HAP-1 (cell line): Measurements from ENCODE around the gene LBX2.

Experiments used
- DNase-seq, 2 experiments: peaks; one replicate each; pipeline ENCODE4 v3.0.0-alpha.2; 2016 to 2020; ENCODE audit warnings: low spot score in 2 of 2
- H3K27me3 ChIP-seq: fragments of 250-450 bp; sonication (Bioruptor Pico); 2 replicates; pipeline ENCODE4 v1.5.1; 2020; ENCODE audit warnings: low read depth, mild to moderate bottlenecking, moderate library complexity
- H3K36me3 ChIP-seq: fragments of 250-450 bp; sonication (Bioruptor Pico); replicated peaks from 2 replicates; pipeline ENCODE4 v1.5.1; 2020; ENCODE audit warnings: mild to moderate bottlenecking
- H3K4me1 ChIP-seq: fragments of 250-450 bp; sonication (Bioruptor Pico); 2 replicates; pipeline ENCODE4 v1.5.1; 2020; ENCODE audit warnings: mild to moderate bottlenecking
- H3K4me3 ChIP-seq: fragments of 250-450 bp; sonication (Bioruptor Pico); 2 replicates; pipeline ENCODE4 v1.5.1; 2020; ENCODE audit warnings: mild to moderate bottlenecking, moderate library complexity
- H3K9me3 ChIP-seq: fragments of 250-450 bp; sonication (Bioruptor Pico); 2 replicates; pipeline ENCODE4 v1.5.1; 2020; ENCODE audit warnings: mild to moderate bottlenecking, moderate library complexity
- in situ Hi-C: fragments of 300-500 bp; cut with MboI; formaldehyde crosslinking; loops from 3 replicates; pipeline ENCODE4 v1.14.3; 2020; ENCODE audit warnings: low sequenced_read_pairs, inconsistent platforms, mixed read lengths

The LBX2 gene, protein sequence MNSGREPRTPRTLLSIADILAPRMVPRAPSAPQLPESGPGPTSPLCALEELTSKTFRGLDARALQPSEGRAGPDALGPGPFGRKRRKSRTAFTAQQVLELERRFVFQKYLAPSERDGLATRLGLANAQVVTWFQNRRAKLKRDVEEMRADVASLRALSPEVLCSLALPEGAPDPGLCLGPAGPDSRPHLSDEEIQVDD

DNA sequence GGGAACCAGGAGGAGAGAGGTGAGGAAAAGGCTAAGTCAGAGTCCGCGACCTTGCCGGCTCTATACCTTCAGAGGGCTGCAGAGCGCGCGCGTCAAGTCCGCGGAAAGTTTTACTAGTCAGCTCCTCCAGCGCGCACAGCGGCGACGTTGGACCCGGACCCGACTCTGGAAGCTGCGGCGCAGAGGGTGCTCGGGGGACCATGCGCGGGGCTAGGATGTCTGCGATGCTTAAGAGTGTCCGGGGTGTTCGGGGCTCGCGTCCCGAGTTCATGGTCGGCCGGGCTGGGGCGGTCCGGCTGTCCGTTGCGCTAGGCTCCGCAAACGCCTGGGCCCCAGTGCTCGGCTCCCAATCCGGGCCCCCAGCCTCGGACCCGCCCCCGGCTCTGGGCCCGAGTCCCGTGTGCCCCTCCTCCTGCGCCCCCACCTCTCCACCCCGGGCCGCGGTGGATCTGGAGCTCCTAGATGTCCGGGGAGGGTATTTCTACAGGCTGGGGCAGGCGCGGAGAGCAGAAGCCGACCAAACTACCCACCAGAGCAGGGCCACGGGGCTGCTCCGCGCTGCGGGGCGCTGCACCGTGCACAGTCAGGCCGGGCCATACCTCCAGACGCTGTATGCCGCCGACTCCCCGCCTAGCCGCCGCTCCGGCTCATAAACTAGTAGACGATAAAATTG, at the start of gene LBX2:
LBX2 (minus strand) TSS at position 337 of the 673 bp plus-strand sequence; CDS start at position 271, 66 bp downstream.
- H3K36me3 ChIP-seq: no peaks in the 10 kb centered on the region; the same call in 1 of the 2 replicates
- H3K4me1 ChIP-seq: no peaks in the 10 kb centered on the region
- no peak within 1 kb of the TSS for H3K4me3 ChIP-seq
- H3K27me3 ChIP-seq: no peaks in the 10 kb centered on the region
- in situ Hi-C loops: no loop called here
- no peak for DNase-seq
- H3K9me3 ChIP-seq: no peaks in the 10 kb centered on the region

DNA sequence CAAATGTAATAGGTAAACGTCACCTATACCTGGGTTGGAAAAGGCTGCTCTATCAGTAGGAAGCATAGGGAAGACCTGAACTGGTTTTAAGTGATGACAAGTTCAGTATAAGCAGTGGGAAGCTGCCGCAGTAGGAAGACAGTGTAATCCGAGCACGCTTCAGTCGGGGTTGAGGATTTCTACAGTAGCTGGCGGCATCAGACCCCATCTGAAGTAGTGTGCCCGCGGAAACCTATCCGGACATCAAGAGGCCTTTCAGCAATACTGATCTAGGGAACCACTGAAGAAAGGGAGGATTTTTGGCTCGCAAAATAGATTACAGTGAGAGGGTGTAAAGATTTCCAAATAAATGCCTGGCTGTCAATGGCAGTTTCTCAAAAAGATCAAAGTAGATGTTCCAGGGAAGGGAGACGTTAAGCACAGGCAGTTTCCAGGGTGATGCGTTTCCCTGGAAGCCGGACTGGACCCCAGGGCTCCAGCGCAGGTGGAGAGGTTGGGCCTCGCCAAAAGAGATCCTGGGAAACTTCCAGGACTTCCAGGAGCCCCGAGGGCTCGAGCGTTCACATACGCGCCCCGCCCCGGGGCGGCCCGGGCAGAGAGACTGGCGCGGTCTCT, 49.0 kb upstream of the LBX2 start:
- in situ Hi-C loops: no loop called here
- Histone ChIP-seq H3K4me3 (peak overlapping the region; percentile 45), H3K36me3 (no peaks in the 10 kb centered on the region), H3K27me3 (no peaks in the 10 kb centered on the region), H3K9me3 (no peaks in the 10 kb centered on the region), H3K4me1 (peaks cover 20% of the 10 kb centered on the region)
- DNase-seq: peak in 1 of 2 experiments; percentile 4

DNA sequence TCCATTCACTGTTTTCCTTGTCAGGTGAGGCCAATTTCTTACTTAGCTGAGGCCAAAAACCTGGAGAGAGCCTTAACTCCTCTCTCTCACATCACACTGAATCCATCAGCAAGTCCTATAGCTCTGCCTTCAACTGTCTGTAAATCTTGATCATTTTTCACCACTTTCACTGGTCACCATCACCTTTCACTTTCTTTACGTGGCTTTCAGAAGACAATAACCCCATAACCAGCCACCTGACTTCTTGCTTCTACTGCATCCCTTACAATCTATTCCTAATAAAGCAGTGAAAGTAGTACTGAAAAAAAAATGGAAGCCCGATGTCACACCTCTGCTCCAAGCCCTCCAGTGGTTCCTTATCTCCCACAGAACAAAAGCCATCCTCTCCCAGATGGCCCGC, 46.6 kb upstream of the LBX2 start:
- peaks cover 12% of the 10 kb centered on the region for H3K4me1 ChIP-seq
- in situ Hi-C loops: no loop called here
- no peak overlapping the region for H3K4me3 ChIP-seq
- no peaks in the 10 kb centered on the region for H3K9me3 ChIP-seq
- H3K36me3 ChIP-seq: no peaks in the 10 kb centered on the region
- no peaks in the 10 kb centered on the region for H3K27me3 ChIP-seq
- DNase-seq: no peak

DNA sequence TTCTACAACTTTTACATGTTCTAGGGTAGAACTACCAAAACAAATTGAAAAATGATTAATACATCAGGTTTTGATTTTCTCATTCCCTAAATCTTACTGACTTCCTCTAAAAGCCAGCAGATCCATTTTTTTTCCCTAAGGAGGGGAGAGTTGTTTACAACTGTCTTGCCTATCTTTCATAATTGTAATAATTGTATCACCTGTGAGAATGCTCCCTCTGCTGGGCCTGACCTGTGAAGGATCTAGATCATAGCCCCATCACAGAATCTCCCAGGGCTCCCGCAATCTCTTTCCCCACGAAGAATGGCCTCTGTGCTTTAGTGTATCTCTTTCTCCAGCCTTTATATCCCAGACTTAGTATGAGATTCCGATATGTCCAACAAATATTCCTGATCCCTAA, 45.2 kb upstream of the LBX2 start:
- H3K4me3 ChIP-seq: no peak overlapping the region
- no peaks in the 10 kb centered on the region for H3K36me3 ChIP-seq
- H3K27me3 ChIP-seq: no peaks in the 10 kb centered on the region
- no peak for DNase-seq
- H3K9me3 ChIP-seq: no peaks in the 10 kb centered on the region
- H3K4me1 ChIP-seq: peaks cover 3% of the 10 kb centered on the region
- in situ Hi-C loops: no loop called here

DNA sequence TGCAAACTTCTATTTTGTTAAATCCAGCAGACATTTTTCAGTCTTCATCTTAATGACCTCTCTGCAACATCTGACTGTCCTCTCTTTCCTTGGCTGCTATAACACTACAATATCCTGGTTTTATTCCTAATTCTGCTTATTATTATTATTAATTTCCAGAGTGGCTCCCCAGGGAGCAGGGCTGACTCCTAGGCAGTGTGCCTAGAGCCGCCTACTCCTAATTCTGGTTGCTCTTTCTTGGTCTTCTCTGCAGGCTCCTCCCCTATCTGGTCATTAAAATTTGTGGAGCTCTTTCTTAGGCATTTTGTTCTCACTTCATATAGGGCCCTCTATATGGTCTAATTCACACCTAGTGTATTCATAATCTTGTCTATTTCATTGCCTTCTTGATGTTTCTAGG, 43.6 kb upstream of the LBX2 start:
- in situ Hi-C loops: no loop called here
- DNase-seq: no peak
- no peaks in the 10 kb centered on the region for H3K36me3 ChIP-seq

DNA sequence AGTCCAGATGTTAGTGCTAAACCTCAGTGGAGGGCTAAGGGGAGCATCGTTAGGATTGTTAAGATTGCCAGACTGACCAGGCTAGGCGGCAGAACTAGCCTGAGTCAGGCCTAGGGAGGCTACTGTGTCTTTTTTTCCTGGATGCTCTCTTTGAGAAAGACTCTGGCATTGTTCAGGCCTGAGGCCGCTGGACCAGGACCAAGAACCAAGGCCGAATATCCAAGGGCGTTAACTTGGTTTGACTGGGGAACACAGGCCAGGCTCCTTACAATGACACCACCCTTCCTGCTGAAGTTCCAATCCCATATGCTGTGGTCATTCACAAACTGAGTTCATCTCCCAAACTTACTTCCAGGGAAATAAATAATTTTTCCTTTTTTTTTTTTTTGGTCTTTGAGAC, 40.9 kb upstream of the LBX2 start:
- in situ Hi-C loops: no loop called here

More for the DNA sequence above, 43.6 kb upstream of the LBX2 start:
- Histone ChIP-seq H3K27me3 (no peaks in the 10 kb centered on the region), H3K9me3 (no peaks in the 10 kb centered on the region; the same call in 1 of the 2 replicates), H3K4me1 (no peaks in the 10 kb centered on the region), H3K4me3 (no peak overlapping the region)

DNA sequence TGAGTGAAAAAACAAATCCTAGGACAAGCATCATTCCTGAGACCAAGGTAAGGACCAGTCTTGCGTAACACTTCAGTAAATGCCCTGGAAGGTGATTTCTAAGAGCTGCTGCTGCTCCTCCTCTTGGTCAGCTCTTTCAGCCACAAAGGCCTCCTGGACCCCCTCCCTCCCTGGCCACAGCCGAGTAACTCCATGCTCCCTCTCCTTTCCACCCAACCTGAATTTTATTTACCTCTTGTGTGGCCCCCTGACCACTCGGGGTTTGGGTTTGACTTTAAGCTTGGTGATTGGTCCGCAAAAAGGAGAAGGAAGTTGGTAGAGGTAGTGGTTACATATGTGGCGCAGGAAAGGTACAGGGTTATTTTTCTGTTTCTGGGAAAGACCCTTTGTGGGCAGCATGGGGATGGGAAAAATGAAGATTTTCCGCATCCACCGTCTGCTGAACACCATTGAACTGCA, 39.5 kb upstream of the LBX2 start:
- no peak overlapping the region for H3K4me3 ChIP-seq
- in situ Hi-C loops: no loop called here
- no peaks in the 10 kb centered on the region; the same call in 1 of the 2 replicates for H3K9me3 ChIP-seq

More for the DNA sequence above, 40.9 kb upstream of the LBX2 start:
- Histone ChIP-seq H3K4me1 (no peaks in the 10 kb centered on the region), H3K27me3 (no peaks in the 10 kb centered on the region), H3K4me3 (no peak overlapping the region), H3K9me3 (no peaks in the 10 kb centered on the region; the same call in 1 of the 2 replicates), H3K36me3 (no peaks in the 10 kb centered on the region)
- no peak for DNase-seq

DNA sequence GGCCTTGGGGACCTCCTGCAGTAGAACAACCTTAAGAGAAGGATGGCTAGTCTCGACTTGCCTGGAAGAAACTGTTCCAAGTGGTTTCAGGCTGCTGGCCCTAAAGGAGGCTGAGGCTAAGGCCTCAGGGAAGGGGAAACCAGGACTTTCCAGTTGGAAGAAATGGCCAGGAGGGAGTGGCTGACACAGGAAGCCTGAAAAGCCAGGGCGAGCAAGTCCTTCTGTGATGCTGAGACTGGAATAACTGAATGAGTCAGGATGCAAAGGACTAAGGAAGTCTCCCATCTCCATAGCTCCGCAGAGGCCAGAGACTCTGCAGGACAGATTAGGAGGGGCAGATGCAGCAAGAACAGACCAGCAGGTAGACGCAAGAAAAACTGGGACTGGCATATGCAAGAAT, 37.7 kb upstream of the LBX2 start:
- in situ Hi-C loops: no loop called here
- no peaks in the 10 kb centered on the region for H3K27me3 ChIP-seq

More for the DNA sequence above, 39.5 kb upstream of the LBX2 start:
- Histone ChIP-seq H3K4me1 (no peaks in the 10 kb centered on the region), H3K27me3 (no peaks in the 10 kb centered on the region), H3K36me3 (no peaks in the 10 kb centered on the region; the same call in 1 of the 2 replicates)
- DNase-seq: no peak

DNA sequence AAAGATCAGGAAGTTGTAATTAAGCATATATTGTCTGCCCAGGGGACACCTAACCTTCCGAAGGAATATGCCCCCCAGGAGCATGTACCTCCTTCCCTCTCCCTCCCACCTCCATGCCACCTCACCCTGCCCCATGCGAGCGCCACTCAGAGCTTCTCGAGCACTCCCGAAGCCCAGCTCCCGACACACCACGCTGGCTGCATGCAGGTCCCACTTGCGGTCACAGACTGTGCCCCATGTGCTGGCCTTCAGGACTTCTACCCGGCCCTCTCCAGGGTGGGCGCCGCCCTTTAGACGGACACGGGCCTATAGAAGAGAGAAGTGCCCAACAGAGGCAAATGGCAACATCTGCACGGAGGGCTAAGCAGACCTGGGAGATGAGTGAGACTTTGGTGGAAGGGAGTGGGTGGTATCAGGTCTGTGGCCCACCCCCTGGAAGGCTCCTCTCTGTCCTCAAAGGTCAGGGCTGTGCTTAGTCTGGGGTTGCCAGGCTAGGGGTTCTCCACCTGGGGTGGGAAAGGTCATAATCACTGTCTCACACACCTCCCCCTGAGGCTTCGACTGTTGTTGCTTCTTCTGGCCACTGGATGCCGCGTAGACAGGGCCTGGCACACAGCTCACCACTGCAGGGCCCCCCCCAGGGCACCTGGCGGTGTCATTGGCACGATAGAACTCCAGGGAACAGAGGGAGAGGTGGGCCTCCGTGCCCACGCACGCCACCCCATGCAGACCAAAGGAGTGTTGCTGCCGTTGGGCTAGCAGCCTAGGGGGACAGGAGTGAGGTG, 37.0 kb upstream of the LBX2 start:
- in situ Hi-C loops: no loop called here

More for the DNA sequence above, 37.7 kb upstream of the LBX2 start:
- H3K36me3 ChIP-seq: peaks cover 17% of the 10 kb centered on the region
- H3K4me3 ChIP-seq: no peak overlapping the region
- H3K4me1 ChIP-seq: no peaks in the 10 kb centered on the region
- H3K9me3 ChIP-seq: no peaks in the 10 kb centered on the region; the same call in 1 of the 2 replicates
- DNase-seq: no peak

DNA sequence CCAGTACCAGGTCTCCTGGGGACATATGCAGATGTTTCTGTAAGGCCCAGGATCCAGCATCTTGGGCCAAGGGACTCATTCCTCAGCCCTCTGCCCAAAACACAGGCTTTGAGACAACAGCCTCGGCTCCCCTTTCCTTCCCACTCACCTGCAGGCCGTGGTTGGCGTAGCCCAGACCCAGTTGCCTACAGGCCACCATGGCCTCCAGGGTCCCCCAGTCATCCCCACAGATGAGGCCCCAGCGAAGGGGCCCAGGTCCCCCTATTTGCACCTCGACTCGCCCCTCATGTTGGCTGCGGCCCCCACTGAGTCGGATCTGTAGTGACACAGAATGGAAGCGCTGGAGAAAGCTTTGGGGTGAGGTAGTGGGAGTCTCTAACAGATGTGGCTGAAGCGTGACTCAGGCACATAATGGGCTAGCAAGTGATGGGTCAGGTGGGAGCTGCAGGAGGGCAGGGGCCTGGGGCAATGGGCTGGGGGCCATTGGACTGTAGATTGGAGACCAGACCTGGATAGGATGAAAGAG, 36.1 kb upstream of the LBX2 start:
- peaks cover 29% of the 10 kb centered on the region for H3K36me3 ChIP-seq
- peaks cover 5% of the 10 kb centered on the region for H3K4me1 ChIP-seq
- in situ Hi-C loops: no loop called here
- no peak overlapping the region for H3K4me3 ChIP-seq
- H3K9me3 ChIP-seq: no peaks in the 10 kb centered on the region; the same call in 1 of the 2 replicates
- DNase-seq: no peak
- no peaks in the 10 kb centered on the region for H3K27me3 ChIP-seq

More for the DNA sequence above, 37.0 kb upstream of the LBX2 start:
- Histone ChIP-seq H3K36me3 (peaks cover 24% of the 10 kb centered on the region), H3K4me3 (no peak overlapping the region), H3K4me1 (peaks cover under 1% of the 10 kb centered on the region; the same call in 1 of the 2 replicates), H3K9me3 (no peaks in the 10 kb centered on the region; the same call in 1 of the 2 replicates), H3K27me3 (no peaks in the 10 kb centered on the region)
- DNase-seq: no peak

DNA sequence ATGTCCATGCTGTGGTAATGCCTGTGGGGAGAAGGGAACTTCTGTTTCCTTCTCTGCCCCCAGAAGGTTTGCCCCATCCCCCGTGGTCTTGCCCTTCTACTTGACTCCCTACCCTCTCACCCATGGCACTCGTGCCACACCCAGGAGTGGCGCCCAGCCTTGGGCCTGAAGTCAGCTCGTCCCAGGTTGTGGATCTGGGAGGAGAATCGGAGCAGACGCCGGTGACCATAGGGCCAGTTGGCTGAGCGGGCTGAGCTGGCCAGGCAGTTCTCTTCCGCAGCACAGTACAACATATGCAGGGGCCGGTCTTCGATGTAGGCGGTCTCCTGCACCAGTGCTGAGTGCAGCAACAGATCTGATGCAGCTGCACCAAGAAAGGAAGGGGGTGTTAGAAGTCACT, 35.0 kb upstream of the LBX2 start:
- peaks cover 5% of the 10 kb centered on the region for H3K4me1 ChIP-seq
- no peak overlapping the region for H3K4me3 ChIP-seq
- peaks cover 29% of the 10 kb centered on the region for H3K36me3 ChIP-seq
- H3K27me3 ChIP-seq: no peaks in the 10 kb centered on the region
- no peak for DNase-seq
- H3K9me3 ChIP-seq: no peaks in the 10 kb centered on the region; the same call in 1 of the 2 replicates
- in situ Hi-C loops: no loop called here

DNA sequence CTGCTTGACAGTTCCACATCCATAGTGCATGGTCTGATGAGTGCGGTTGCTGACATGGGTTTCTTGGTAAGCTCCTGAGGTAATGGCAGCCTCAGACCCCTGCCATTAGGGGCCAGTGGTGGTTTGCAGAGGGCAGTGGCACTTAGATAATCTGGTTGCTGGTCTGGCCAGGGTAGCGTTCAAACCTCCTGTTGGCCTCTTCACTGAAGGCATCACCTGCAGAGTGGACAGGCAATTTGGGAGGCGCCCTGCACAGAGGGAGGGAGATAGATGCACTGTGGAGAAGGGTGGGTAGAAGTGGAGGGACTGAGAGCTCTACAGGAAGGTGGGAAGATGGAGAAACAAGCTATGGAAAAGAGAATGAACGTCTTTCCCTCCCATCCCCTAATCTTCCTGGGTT, 34.1 kb upstream of the LBX2 start:
- Histone ChIP-seq H3K36me3 (peaks cover 32% of the 10 kb centered on the region), H3K27me3 (no peaks in the 10 kb centered on the region), H3K9me3 (no peaks in the 10 kb centered on the region), H3K4me3 (no peak overlapping the region), H3K4me1 (peaks cover 6% of the 10 kb centered on the region)
- in situ Hi-C loops: no loop called here
- no peak for DNase-seq

DNA sequence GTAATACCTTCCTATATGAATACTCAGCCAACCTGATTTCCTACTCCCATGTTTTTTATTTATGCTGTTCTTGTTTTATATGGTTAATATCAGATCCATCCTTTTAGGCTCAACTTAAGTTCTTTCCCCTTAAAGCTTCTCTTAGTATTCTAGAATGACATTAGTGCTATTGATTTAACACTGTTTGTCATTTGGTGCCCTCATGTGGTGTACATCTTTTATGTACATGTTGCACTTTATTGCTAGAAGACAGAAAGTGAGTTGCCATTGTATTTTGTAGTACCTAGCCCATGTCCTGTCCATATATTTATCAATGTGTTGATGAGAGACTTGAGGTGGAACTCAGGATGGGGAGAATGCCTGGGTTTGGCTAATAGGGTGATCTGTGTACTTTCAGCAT, 32.8 kb upstream of the LBX2 start:
- Histone ChIP-seq H3K4me3 (no peak overlapping the region), H3K4me1 (peaks cover 13% of the 10 kb centered on the region), H3K36me3 (peaks cover 43% of the 10 kb centered on the region), H3K27me3 (no peaks in the 10 kb centered on the region), H3K9me3 (no peaks in the 10 kb centered on the region)
- in situ Hi-C loops: no loop called here
- no peak for DNase-seq
